SK-N-SH (cell line): ENCODE data around the gene DACH1. TPM values are rescaled to one million over a fixed set of nuclear protein-coding genes. Genes with fewer than 3 reads are reported as not detected.

Experiments
- CTCF ChIA-PET: fragments of 300-600, 350-600 bp; formaldehyde crosslinking; extraction: SDS; loops from one replicate; lab custom pipeline; 2021; lab: Yijun Ruan, JAX
- POLR2A ChIA-PET: fragments of 350-600 bp; sonication (Branson Sonifier 250); formaldehyde crosslinking; extraction: SDS; loops from one replicate; lab custom pipeline; 2020; ENCODE audit warnings: antibody characterized with exemption, inconsistent platforms; lab: Yijun Ruan, JAX
- DNase-seq: peaks from one replicate; pipeline ENCODE4 v3.0.0; 2012
- H2AFZ ChIP-seq: fragments of 200-600 bp; sonication (generic); 2 replicates; pipeline ENCODE4 v1.8.1; 2016; ENCODE audit warnings: antibody characterized with exemption, mild to moderate bottlenecking, low read depth
- H3F3A ChIP-seq: fragments of 200-600 bp; sonication (generic); replicated peaks from 2 replicates; pipeline ENCODE3; 2016; ENCODE audit warnings: antibody characterized with exemption, mild to moderate bottlenecking; ENCODE audit not compliant: insufficient read depth
- H3K27ac ChIP-seq, 2 experiments: fragments of 200-500 bp in 1 of 2; fragments of 200-600 bp in 1 of 2; sonication (Bioruptor generic) in 1 of 2; sonication (generic), shearing (Covaris generic) in 1 of 2; 2 replicates each; pipeline versions ENCODE4 v1.5.1 to v1.6.1; 2014 to 2016; ENCODE audit warnings: low read depth in 2 of 2, inconsistent platforms in 1 of 2, low read length in 1 of 2, mild to moderate bottlenecking in 1 of 2, mixed read lengths in 1 of 2
- H3K27me3 ChIP-seq: fragments of 200-600 bp; sonication (generic), shearing (Covaris generic); 2 replicates; pipeline ENCODE4 v1.6.1; 2016; ENCODE audit warnings: mixed run types; ENCODE audit not compliant: insufficient read depth
- H3K36me3 ChIP-seq, 2 experiments: fragments of 200-500 bp in 1 of 2; fragments of 200-600 bp in 1 of 2; sonication (Bioruptor generic) in 1 of 2; sonication (generic) in 1 of 2; replicated peaks in 1 of 2; 2 replicates each; pipeline versions ENCODE3 to v1.5.1; 2014 to 2016; ENCODE audit warnings: low read length in 1 of 2, mild to moderate bottlenecking in 1 of 2; ENCODE audit not compliant: insufficient read depth in 2 of 2, control insufficient read depth in 1 of 2
- H3K4me1 ChIP-seq, 2 experiments: fragments of 200-500 bp in 1 of 2; fragments of 200-600 bp in 1 of 2; sonication (Bioruptor generic) in 1 of 2; sonication (generic), shearing (Covaris generic) in 1 of 2; 2 replicates each; pipeline versions ENCODE4 v1.5.1 to v1.6.1; 2014 to 2016; ENCODE audit warnings: low read depth in 1 of 2, low read length in 1 of 2, mixed run types in 1 of 2; ENCODE audit not compliant: insufficient read depth in 2 of 2, control insufficient read depth in 1 of 2
- H3K4me2 ChIP-seq: fragments of 200-600 bp; sonication (generic), shearing (Covaris generic); 2 replicates; pipeline ENCODE4 v1.6.1; 2017; ENCODE audit warnings: mixed run types
- H3K4me3 ChIP-seq, 2 experiments: fragments of 200-500 bp in 1 of 2; fragments of 200-600 bp in 1 of 2; sonication (Bioruptor generic) in 1 of 2; sonication (generic), shearing (Covaris generic) in 1 of 2; 2 replicates each; pipeline versions ENCODE4 v1.5.1 to v1.8.1; 2014 to 2016; ENCODE audit warnings: low read depth in 2 of 2, inconsistent platforms in 1 of 2, low read length in 1 of 2, mild to moderate bottlenecking in 1 of 2, mixed read lengths in 1 of 2, moderate library complexity in 1 of 2
- H3K79me2 ChIP-seq: fragments of 200-600 bp; sonication (generic); 2 replicates; pipeline ENCODE4 v1.8.1; 2017; ENCODE audit warnings: mild to moderate bottlenecking; ENCODE audit not compliant: insufficient read depth
- H3K9ac ChIP-seq: fragments of 200-600 bp; sonication (generic); 2 replicates; pipeline ENCODE4 v1.6.1; 2017; ENCODE audit warnings: mixed run types
- H3K9me2 ChIP-seq: fragments of 200-600 bp; sonication (generic); 2 replicates; pipeline ENCODE4 v1.6.1; 2017; ENCODE audit warnings: mixed run types
- H3K9me3 ChIP-seq: fragments of 200-600 bp; sonication (generic); 2 replicates; pipeline ENCODE4 v1.6.1; 2017; ENCODE audit warnings: mixed run types, mild to moderate bottlenecking, moderate library complexity
- H4K20me1 ChIP-seq: fragments of 200-600 bp; sonication (generic); 2 replicates; pipeline ENCODE4 v1.6.1; 2017; ENCODE audit warnings: mild to moderate bottlenecking, mixed run types; ENCODE audit not compliant: insufficient read depth
- FOXJ3 ChIP-seq: sonication (generic); formaldehyde crosslinking; IDR thresholded peaks from 2 replicates; pipeline ENCODE4 v1.5.1; 2020; ENCODE audit warnings: mild to moderate bottlenecking, missing genetic modification reagents
- GATA2 ChIP-seq: sonication (generic); formaldehyde crosslinking; IDR thresholded peaks from 2 replicates; pipeline ENCODE4 v1.5.0; 2020; ENCODE audit warnings: mild to moderate bottlenecking, missing genetic modification reagents
- MXI1 ChIP-seq: IDR thresholded peaks from 2 replicates; pipeline ENCODE4 v1.6.1; 2012; ENCODE audit warnings: mild to moderate bottlenecking, low read depth, low read length, improper control_type of control experiment
- NFIC ChIP-seq: IDR thresholded peaks from 2 replicates; pipeline ENCODE4 v1.4.0; 2012; ENCODE audit warnings: borderline replicate concordance
- SIN3A ChIP-seq: IDR thresholded peaks from 2 replicates; pipeline ENCODE4 v1.6.1; 2012; ENCODE audit warnings: low read depth, mild to moderate bottlenecking, low read length, moderate library complexity, borderline replicate concordance
- TEAD4 ChIP-seq: IDR thresholded peaks from 2 replicates; pipeline ENCODE4 v1.4.0; 2012; ENCODE audit warnings: mild to moderate bottlenecking, borderline replicate concordance; ENCODE audit not compliant: insufficient read depth
- YY1 ChIP-seq: IDR thresholded peaks from 2 replicates; pipeline ENCODE4 v1.4.0; 2012; ENCODE audit warnings: low read depth, mild to moderate bottlenecking
- WGBS: methylation state at CpG from one replicate; pipeline ENCODE4 v1.1.6; 2017; ENCODE audit warnings: low lambda C conversion rate; 5-methylcytosine and 5-hydroxymethylcytosine counted together
- polyA plus RNA-seq, 3 experiments: library from polyadenylated mRNA; depleted of rRNA; stranded (reverse); fragments of >200 nt; gene quantifications; 2 replicates each; pipeline ENCODE4 v1.2.3, GENCODE V29; 2012
- TF ChIP-seq, protein P1 (sequence below): IDR thresholded peaks from 2 replicates; pipeline ENCODE4 v1.4.0; 2012; ENCODE audit warnings: low read depth, borderline replicate concordance
- TF ChIP-seq, protein P2 (sequence below): IDR thresholded peaks from 2 replicates; pipeline ENCODE4; 2012
- TF ChIP-seq, protein P3 (sequence below): fragments of 150-350 bp; IDR thresholded peaks from 2 replicates; pipeline ENCODE4 v1.6.1; 2017; ENCODE audit warnings: antibody characterized with exemption, low read length, low read depth, borderline replicate concordance
- TF ChIP-seq, protein P4 (sequence below): IDR thresholded peaks from 2 replicates; pipeline ENCODE4 v1.6.1; 2012; ENCODE audit warnings: mild to moderate bottlenecking, low read depth, low read length, moderate library complexity
- TF ChIP-seq, protein P5 (sequence below): fragments of 200-600 bp; sonication (generic); IDR thresholded peaks from 2 replicates; pipeline ENCODE4 v1.6.1; 2017; ENCODE audit warnings: antibody characterized with exemption, mild to moderate bottlenecking, moderate library complexity

The DACH1 gene
- polyA plus RNA-seq, 1 of the 3 experiments (the other 2 are of a cell fraction) = 0.21 TPM

DNA sequence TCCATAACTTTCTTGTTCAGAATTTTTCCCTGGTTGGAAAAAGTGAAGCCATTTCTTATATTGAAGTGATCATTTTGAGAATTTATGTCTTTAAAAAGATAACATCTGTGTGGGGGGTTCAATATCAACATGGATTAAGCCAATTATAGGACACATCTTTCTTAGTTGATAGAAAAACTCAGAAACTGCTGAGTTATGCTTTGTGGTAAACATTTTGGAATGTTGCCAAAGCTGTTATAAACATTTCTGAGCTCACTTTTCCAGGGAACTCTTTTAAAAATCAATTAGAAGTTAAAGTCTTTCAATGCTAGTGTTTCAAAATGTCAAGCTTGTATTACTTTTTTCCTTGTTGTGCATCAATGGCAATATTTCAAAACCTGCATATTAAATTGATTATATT is 248.8 kb downstream of the DACH1 start:
- TF ChIP-seq, protein P1, sequence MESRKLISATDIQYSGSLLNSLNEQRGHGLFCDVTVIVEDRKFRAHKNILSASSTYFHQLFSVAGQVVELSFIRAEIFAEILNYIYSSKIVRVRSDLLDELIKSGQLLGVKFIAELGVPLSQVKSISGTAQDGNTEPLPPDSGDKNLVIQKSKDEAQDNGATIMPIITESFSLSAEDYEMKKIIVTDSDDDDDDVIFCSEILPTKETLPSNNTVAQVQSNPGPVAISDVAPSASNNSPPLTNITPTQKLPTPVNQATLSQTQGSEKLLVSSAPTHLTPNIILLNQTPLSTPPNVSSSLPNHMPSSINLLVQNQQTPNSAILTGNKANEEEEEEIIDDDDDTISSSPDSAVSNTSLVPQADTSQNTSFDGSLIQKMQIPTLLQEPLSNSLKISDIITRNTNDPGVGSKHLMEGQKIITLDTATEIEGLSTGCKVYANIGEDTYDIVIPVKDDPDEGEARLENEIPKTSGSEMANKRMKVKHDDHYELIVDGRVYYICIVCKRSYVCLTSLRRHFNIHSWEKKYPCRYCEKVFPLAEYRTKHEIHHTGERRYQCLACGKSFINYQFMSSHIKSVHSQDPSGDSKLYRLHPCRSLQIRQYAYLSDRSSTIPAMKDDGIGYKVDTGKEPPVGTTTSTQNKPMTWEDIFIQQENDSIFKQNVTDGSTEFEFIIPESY = no peak
- peak; percentile 39; the same call in 1 of the 2 replicates for TF ChIP-seq NFIC
- TF ChIP-seq GATA2 (CRISPR knock-in tag) = no peak
- no peak for TF ChIP-seq FOXJ3 (CRISPR knock-in tag)
- TF ChIP-seq, protein P2, sequence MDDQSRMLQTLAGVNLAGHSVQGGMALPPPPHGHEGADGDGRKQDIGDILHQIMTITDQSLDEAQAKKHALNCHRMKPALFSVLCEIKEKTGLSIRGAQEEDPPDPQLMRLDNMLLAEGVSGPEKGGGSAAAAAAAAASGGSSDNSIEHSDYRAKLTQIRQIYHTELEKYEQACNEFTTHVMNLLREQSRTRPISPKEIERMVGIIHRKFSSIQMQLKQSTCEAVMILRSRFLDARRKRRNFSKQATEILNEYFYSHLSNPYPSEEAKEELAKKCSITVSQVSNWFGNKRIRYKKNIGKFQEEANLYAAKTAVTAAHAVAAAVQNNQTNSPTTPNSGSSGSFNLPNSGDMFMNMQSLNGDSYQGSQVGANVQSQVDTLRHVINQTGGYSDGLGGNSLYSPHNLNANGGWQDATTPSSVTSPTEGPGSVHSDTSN = peak; percentile 25; the same call in 1 of the 2 replicates
- H3K27me3 ChIP-seq = no peaks in the 10 kb centered on the region
- H3K36me3 ChIP-seq = no peaks in the 10 kb centered on the region
- H4K20me1 ChIP-seq = no peaks in the 10 kb centered on the region
- no peak overlapping the region for H3K9ac ChIP-seq
- no peaks in the 10 kb centered on the region for H3K9me3 ChIP-seq
- no peak overlapping the region for H3K4me3 ChIP-seq
- H3K79me2 ChIP-seq = no peaks in the 10 kb centered on the region
- H3K9me2 ChIP-seq = no peaks in the 10 kb centered on the region; the same call in 1 of the 2 replicates
- no peak overlapping the region for H3K27ac ChIP-seq
- H3K4me1 ChIP-seq = peaks cover 7 to 15% of the 10 kb centered on the region in 2 experiments; a peak in 2 of 4 replicates
- H3K4me2 ChIP-seq = no peak overlapping the region; the same call in 1 of the 2 replicates
- ChIA-PET POLR2A (no interaction called here), CTCF (interaction anchor here (1.1 kb wide), 1 partner anchor 948 kb away, joined by 3 read pairs; no protein-coding TSS in a partner anchor)
- no peak for DNase-seq
- H3F3A ChIP-seq = no peaks in the 10 kb centered on the region
- H2AFZ ChIP-seq = no peak overlapping the region

DNA sequence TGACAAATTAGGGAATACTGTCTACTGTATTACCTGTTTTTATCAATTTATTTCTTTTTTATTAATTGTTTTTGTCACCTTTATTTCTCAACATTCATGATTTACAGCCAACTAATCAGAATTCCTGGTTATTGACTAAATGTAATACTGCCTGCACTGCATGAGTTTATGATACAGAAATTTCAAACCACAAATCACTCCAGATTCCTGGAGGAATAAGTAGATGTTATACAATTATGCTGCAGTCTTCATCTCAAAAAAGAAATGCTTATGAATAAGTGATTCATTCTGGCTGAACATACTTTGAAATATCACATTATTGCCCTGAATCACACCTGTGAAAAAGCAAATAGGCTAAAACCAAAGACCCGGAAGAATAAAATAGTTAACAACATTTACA is 249.7 kb downstream of the DACH1 start:
- no peaks in the 10 kb centered on the region for H3K9me2 ChIP-seq
- H3K9me3 ChIP-seq = no peaks in the 10 kb centered on the region
- H2AFZ ChIP-seq = no peak overlapping the region
- H3K79me2 ChIP-seq = no peaks in the 10 kb centered on the region
- no peak overlapping the region for H3K27ac ChIP-seq
- no peaks in the 10 kb centered on the region for H3F3A ChIP-seq
- no peaks in the 10 kb centered on the region for H3K36me3 ChIP-seq
- CTCF ChIA-PET = no interaction called here
- TF ChIP-seq SIN3A (no peak), GATA2 (CRISPR knock-in tag) (no peak), YY1 (no peak), MXI1 (no peak), TEAD4 (no peak)
- TF ChIP-seq, protein P3, sequence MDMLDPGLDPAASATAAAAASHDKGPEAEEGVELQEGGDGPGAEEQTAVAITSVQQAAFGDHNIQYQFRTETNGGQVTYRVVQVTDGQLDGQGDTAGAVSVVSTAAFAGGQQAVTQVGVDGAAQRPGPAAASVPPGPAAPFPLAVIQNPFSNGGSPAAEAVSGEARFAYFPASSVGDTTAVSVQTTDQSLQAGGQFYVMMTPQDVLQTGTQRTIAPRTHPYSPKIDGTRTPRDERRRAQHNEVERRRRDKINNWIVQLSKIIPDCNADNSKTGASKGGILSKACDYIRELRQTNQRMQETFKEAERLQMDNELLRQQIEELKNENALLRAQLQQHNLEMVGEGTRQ = no peak
- TF ChIP-seq, protein P4, sequence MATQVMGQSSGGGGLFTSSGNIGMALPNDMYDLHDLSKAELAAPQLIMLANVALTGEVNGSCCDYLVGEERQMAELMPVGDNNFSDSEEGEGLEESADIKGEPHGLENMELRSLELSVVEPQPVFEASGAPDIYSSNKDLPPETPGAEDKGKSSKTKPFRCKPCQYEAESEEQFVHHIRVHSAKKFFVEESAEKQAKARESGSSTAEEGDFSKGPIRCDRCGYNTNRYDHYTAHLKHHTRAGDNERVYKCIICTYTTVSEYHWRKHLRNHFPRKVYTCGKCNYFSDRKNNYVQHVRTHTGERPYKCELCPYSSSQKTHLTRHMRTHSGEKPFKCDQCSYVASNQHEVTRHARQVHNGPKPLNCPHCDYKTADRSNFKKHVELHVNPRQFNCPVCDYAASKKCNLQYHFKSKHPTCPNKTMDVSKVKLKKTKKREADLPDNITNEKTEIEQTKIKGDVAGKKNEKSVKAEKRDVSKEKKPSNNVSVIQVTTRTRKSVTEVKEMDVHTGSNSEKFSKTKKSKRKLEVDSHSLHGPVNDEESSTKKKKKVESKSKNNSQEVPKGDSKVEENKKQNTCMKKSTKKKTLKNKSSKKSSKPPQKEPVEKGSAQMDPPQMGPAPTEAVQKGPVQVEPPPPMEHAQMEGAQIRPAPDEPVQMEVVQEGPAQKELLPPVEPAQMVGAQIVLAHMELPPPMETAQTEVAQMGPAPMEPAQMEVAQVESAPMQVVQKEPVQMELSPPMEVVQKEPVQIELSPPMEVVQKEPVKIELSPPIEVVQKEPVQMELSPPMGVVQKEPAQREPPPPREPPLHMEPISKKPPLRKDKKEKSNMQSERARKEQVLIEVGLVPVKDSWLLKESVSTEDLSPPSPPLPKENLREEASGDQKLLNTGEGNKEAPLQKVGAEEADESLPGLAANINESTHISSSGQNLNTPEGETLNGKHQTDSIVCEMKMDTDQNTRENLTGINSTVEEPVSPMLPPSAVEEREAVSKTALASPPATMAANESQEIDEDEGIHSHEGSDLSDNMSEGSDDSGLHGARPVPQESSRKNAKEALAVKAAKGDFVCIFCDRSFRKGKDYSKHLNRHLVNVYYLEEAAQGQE = no peak
- TF ChIP-seq, protein P2 = no peak
- TF ChIP-seq, protein P5, sequence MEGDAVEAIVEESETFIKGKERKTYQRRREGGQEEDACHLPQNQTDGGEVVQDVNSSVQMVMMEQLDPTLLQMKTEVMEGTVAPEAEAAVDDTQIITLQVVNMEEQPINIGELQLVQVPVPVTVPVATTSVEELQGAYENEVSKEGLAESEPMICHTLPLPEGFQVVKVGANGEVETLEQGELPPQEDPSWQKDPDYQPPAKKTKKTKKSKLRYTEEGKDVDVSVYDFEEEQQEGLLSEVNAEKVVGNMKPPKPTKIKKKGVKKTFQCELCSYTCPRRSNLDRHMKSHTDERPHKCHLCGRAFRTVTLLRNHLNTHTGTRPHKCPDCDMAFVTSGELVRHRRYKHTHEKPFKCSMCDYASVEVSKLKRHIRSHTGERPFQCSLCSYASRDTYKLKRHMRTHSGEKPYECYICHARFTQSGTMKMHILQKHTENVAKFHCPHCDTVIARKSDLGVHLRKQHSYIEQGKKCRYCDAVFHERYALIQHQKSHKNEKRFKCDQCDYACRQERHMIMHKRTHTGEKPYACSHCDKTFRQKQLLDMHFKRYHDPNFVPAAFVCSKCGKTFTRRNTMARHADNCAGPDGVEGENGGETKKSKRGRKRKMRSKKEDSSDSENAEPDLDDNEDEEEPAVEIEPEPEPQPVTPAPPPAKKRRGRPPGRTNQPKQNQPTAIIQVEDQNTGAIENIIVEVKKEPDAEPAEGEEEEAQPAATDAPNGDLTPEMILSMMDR = no peak
- TF ChIP-seq, all 33 proteins: peak for 0
- POLR2A ChIA-PET = no interaction called here
- WGBS = 84% methylated on average over 1 of the region's 1 CpG
- H3K4me3 ChIP-seq = no peak overlapping the region
- H4K20me1 ChIP-seq = no peaks in the 10 kb centered on the region
- H3K4me1 ChIP-seq = peaks cover 7 to 12% of the 10 kb centered on the region in 2 experiments; a peak in 2 of 4 replicates
- no peak overlapping the region for H3K4me2 ChIP-seq
- H3K27me3 ChIP-seq = no peaks in the 10 kb centered on the region
- H3K9ac ChIP-seq = no peak overlapping the region
- DNase-seq = no peak
